Chondrocyte (in vitro differentiated cells): ENCODE measurements around the gene KRTAP5-11. TPM values are rescaled to one million over a fixed set of nuclear protein-coding genes. Genes with fewer than 3 reads are reported as not detected.
A peak's percentile ranks its signal among the peaks of the same experiment; 100 is the strongest.
"Not testable (repeated sequence)": the region's sequence is repeated elsewhere in the genome, so short reads cannot be mapped to it uniquely, and the experiment has no call there.

Source experiments
- DNase-seq: peaks from one replicate; pipeline ENCODE4 v3.0.0; 2021; ENCODE audit warnings: mixed read lengths, low spot score
- H3K27ac Mint-ChIP-seq: one replicate; pipeline ENCODE4 v1.8.0; 2021; ENCODE audit warnings: mild to moderate bottlenecking, moderate library complexity, mixed read lengths; ENCODE audit not compliant: unreplicated experiment
- H3K27me3 Mint-ChIP-seq: 2 replicates; pipeline ENCODE4 v1.8.0; 2021; ENCODE audit warnings: low read depth, mixed read lengths
- H3K36me3 Mint-ChIP-seq: 2 replicates; pipeline ENCODE4 v1.8.0; 2021; ENCODE audit warnings: low read depth, mixed read lengths
- H3K4me1 Mint-ChIP-seq: 2 replicates; pipeline ENCODE4 v1.8.0; 2021; ENCODE audit warnings: low read depth, mild to moderate bottlenecking, mixed read lengths
- H3K4me3 Mint-ChIP-seq: one replicate; pipeline ENCODE4 v1.8.0; 2021; ENCODE audit warnings: mild to moderate bottlenecking, moderate library complexity, mixed read lengths; ENCODE audit not compliant: unreplicated experiment
- H3K9me3 Mint-ChIP-seq: 2 replicates; pipeline ENCODE4 v1.8.0; 2021; ENCODE audit warnings: low read depth, mixed read lengths
- CTCF ChIP-seq: fragments of 200-600 bp; sonication (generic); IDR thresholded peaks from 2 replicates; pipeline ENCODE4 v1.5.0; 2021; ENCODE audit warnings: antibody characterized with exemption, mild to moderate bottlenecking, moderate library complexity
- total RNA-seq: library from RNA; stranded (reverse); gene quantifications from 3 replicates; pipeline ENCODE4 v1.2.1, GENCODE V29; 2021

The KRTAP5-11 gene
- total RNA-seq, 1 donor from 2014 or later, result not detected

- Mint-ChIP-seq H3K4me3 (no peak overlapping the region), H3K9me3 (no peaks in the 10 kb centered on the region), H3K4me1 (peaks cover 8% of the 10 kb centered on the region), H3K27me3 (peaks cover 36% of the 10 kb centered on the region), H3K36me3 (no peaks in the 10 kb centered on the region), H3K27ac (no peak overlapping the region)
- no peak for TF ChIP-seq CTCF
- no peak for DNase-seq
These were observed 849 bp downstream of the KRTAP5-11 start for GRCh38 chr11:71581826-71582225.

- no peak overlapping the region for H3K27ac Mint-ChIP-seq
- no peak overlapping the region for H3K4me3 Mint-ChIP-seq
- no peak for DNase-seq
These were observed 2.3 kb downstream of the KRTAP5-11 start for GRCh38 chr11:71580057-71581003.

DNA sequence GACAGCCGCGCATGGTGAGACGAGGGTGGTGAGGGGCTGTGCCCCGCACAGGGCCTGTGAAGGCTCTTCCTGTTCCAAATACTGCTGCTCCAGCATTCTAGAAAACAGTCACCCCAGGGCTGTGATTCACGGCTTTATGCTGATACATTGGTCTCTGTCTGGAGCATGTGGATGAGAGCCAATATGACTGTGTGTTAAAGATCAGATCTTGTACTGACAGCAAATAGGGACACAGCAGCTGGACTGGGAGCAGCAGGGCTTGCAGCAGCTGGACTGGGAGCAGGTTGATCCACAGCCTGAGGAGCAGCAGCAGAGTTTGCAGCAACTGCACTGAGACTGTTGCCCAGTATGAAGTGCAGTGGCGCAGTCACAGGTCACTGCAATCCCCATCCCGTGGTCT, 3.2 kb downstream of the KRTAP5-11 start:
- not testable (repeated sequence) for H3K27ac Mint-ChIP-seq, H3K4me1 Mint-ChIP-seq, H3K36me3 Mint-ChIP-seq, DNase-seq, H3K4me3 Mint-ChIP-seq, H3K9me3 Mint-ChIP-seq
- H3K27me3 Mint-ChIP-seq, result peaks cover 34% of the 10 kb centered on the region

More at GRCh38 chr11:71580057-71581003, 2.3 kb downstream of the KRTAP5-11 start:
- Mint-ChIP-seq H3K36me3 (no peaks in the 10 kb centered on the region), H3K27me3 (peaks cover 34% of the 10 kb centered on the region), H3K4me1 (peaks cover 8% of the 10 kb centered on the region), H3K9me3 (no peaks in the 10 kb centered on the region)
- peak; percentile 85 for TF ChIP-seq CTCF

- Mint-ChIP-seq H3K4me3 (no peak overlapping the region), H3K36me3 (no peaks in the 10 kb centered on the region), H3K27ac (no peak overlapping the region), H3K27me3 (peaks cover 24% of the 10 kb centered on the region), H3K9me3 (no peaks in the 10 kb centered on the region), H3K4me1 (peaks cover 8% of the 10 kb centered on the region)
- TF ChIP-seq CTCF, result no peak
- DNase-seq, result no peak
These were observed 5.1 kb downstream of the KRTAP5-11 start for GRCh38 chr11:71577469-71578004.

GRCh38 chr11:71576688-71577465, 5.8 kb downstream of the KRTAP5-11 start:
- H3K9me3 Mint-ChIP-seq, H3K4me3 Mint-ChIP-seq, H3K36me3 Mint-ChIP-seq, DNase-seq, H3K4me1 Mint-ChIP-seq, H3K27ac Mint-ChIP-seq: not testable (repeated sequence)
- H3K27me3 Mint-ChIP-seq, result peaks cover 22% of the 10 kb centered on the region
